Activated CD8-positive, alpha-beta memory T cell treated with anti-CD3 and anti-CD28 coated beads, Interleukin-2, amount 50 U/mL, for 48 hours (primary cell): ENCODE results near the gene ZMIZ2.

Experiments used
- DNase-seq: peaks from one replicate; pipeline ENCODE4 v3.0.0-alpha.2; 2020

Gene ZMIZ2

GRCh38 chr7:44803828-44804519 lies 55.3 kb downstream of the ZMIZ2 start:
- peak; percentile 68 for DNase-seq

GRCh38 chr7:44805950-44806349 lies 57.3 kb downstream of the ZMIZ2 start:
- no peak for DNase-seq

DNA sequence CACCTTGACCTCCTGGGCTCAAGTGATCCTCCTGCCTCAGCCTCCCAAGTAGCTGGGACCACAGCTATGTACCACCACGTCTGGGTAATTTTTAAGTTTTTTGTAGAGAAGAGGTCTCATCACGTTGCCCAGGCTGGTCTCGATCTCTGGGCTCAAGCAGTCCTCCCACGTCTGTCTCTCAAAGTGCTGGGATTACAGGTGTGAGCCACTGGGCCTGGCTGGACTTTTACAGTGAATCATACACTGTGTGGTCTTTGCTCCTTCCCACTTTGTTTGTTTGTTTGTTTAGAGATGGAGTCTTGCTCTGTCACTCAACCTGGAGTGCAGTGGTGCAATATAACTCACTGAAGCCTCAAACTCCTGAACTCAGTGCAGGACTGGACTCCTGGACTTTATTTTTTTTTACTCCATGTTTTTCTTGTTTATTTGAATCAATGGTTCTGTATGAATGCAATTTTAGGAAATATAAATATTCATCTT lies 60.3 kb downstream of the ZMIZ2 start:
- no peak for DNase-seq

GRCh38 chr7:44811093-44811492 lies 62.4 kb downstream of the ZMIZ2 start:
- DNase-seq = no peak

DNA sequence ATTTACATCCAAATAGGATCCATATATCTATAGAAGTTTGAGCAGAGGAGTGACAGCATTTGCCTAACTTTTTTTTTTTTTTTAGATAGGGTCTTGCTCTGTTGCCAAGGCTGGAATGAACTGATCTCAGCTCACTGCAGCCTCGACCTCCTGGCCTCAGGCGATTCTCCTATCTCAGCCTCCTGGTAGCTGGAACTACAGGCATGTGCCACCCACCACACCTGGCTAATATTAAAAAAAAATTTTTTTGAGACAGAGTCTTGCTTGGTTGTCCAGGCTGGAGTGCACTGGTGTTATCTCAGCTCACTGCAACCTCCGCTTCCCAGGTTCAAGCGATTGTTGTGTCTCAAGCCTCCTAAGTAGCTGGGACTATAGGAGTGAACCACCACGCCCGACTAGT lies 62.9 kb downstream of the ZMIZ2 start:
- no peak for DNase-seq

- DNase-seq = no peak
Measured at GRCh38 chr7:44814919-44815318, 66.3 kb downstream of the ZMIZ2 start.

- no peak for DNase-seq
Measured at GRCh38 chr7:44819292-44819691, 70.6 kb downstream of the ZMIZ2 start.
